ENCODE measurements around the gene NFE2L2.

- TF ChIP-seq EZH2phosphoT487 (IDR thresholded peaks at IDR 0.05; ENCODE audit: low read depth) (no peak), CTCF (IDR thresholded peaks at IDR 0.05; ENCODE audit: low read depth, low read length) (no peak)
Observed at GRCh38 chr2:177211576-177212105, 52.9 kb downstream of the NFE2L2 start.
